HCT116 (cell line): Measurements from ENCODE around the gene SHC4. TPM values are rescaled to one million over a fixed set of nuclear protein-coding genes. Genes with fewer than 3 reads are reported as not detected.
"Not testable (repeated sequence)": the region's sequence is repeated elsewhere in the genome, so short reads cannot be mapped to it uniquely, and the experiment has no call there.

Source experiments
- ATAC-seq: fragments of 200-7000 bp; cut with Tn5 transposase; 2 replicates; pipeline ENCODE4 v1.9.1; 2020; ENCODE audit warnings: mild to moderate bottlenecking, moderate library complexity
- BruUV-seq: library from RNA; stranded (reverse); fragments of 400-500 nt; replicated peaks from 2 replicates; lab custom pipeline; 2021; lab: Mats Ljungman, UMichigan
- CTCF ChIA-PET: fragments of 300-600 bp; sonication (Branson Sonifier 250); formaldehyde crosslinking; loops from one replicate; lab custom pipeline; 2021; ENCODE audit warnings: antibody characterized with exemption; lab: Charles Lee
- POLR2A ChIA-PET: fragments of 300-600, 350-600 bp; sonication (Branson Sonifier 250); formaldehyde crosslinking; loops from one replicate; lab custom pipeline; 2021; ENCODE audit warnings: antibody characterized with exemption; lab: Charles Lee
- RAD21 ChIA-PET, 2 experiments: fragments of 300-600 bp; sonication (Branson Sonifier 250); formaldehyde crosslinking; loops; one replicate each; lab custom pipeline; 2023; ENCODE audit warnings: low total read pairs in 2 of 2; ENCODE audit not compliant: uncharacterized antibody in 2 of 2, unreplicated experiment in 2 of 2, low non-redundant PET in 1 of 2; lab: Charles Lee
- DNase-seq: peaks from one replicate; pipeline ENCODE4 v3.0.0-alpha.2; 2010; ENCODE audit warnings: low read depth, low spot score
- H2AFZ ChIP-seq: fragments of 200-600 bp; shearing (Covaris generic), sonication (generic); 2 replicates; pipeline ENCODE4 v1.6.1; 2017; ENCODE audit warnings: low read depth, mixed run types, mixed read lengths, antibody characterized with exemption, low read length; ENCODE audit not compliant: poor library complexity, severe bottlenecking
- H3K27ac ChIP-seq: 2 replicates; pipeline ENCODE4 v1.5.1; 2012; ENCODE audit warnings: low read depth, low read length
- H3K27me3 ChIP-seq: fragments of 200-600 bp; sonication (generic); 2 replicates; pipeline ENCODE4 v1.6.1; 2016; ENCODE audit warnings: mixed run types, low read length, mixed read lengths; ENCODE audit not compliant: insufficient read depth
- H3K36me3 ChIP-seq, 2 experiments: fragments of 200-500 bp in 1 of 2; fragments of 200-600 bp in 1 of 2; sonication (Bioruptor generic) in 1 of 2; sonication (generic) in 1 of 2; 2 replicates each; pipeline versions ENCODE4 v1.5.1 to v1.6.1; 2014 to 2016; ENCODE audit warnings: low read length in 2 of 2, inconsistent platforms in 1 of 2, mixed read lengths in 1 of 2, mixed run types in 1 of 2; ENCODE audit not compliant: insufficient read depth in 2 of 2, control insufficient read depth in 1 of 2
- H3K4me1 ChIP-seq, 2 experiments: fragments of 200-600 bp in 1 of 2; sonication (generic) in 1 of 2; 2 replicates each; pipeline versions ENCODE4 v1.5.1 to v1.6.1; 2012 to 2017; ENCODE audit warnings: low read length in 2 of 2, inconsistent platforms in 1 of 2, mild to moderate bottlenecking in 1 of 2, mixed read lengths in 1 of 2, mixed run types in 1 of 2, moderate library complexity in 1 of 2; ENCODE audit not compliant: insufficient read depth in 2 of 2, control insufficient read depth in 1 of 2
- H3K4me2 ChIP-seq: fragments of 200-600 bp; sonication (generic); 2 replicates; pipeline ENCODE4 v1.6.1; 2017; ENCODE audit warnings: mixed run types, low read length, mixed read lengths
- H3K4me3 ChIP-seq, 2 experiments: fragments of 200-600 bp in 1 of 2; sonication (generic) in 1 of 2; replicated peaks in 1 of 2; 2 replicates each; pipeline ENCODE4 v1.5.1; 2011 to 2016; ENCODE audit warnings: low read length in 2 of 2, control low read depth in 1 of 2, low read depth in 1 of 2, mild to moderate bottlenecking in 1 of 2, mixed read lengths in 1 of 2, mixed run types in 1 of 2
- H3K79me2 ChIP-seq: fragments of 200-600 bp; sonication (generic); 2 replicates; pipeline ENCODE4 v1.6.1; 2017; ENCODE audit warnings: mild to moderate bottlenecking, mixed run types, low read length, moderate library complexity, mixed read lengths; ENCODE audit not compliant: insufficient read depth
- H3K9ac ChIP-seq: fragments of 200-600 bp; sonication (generic); 2 replicates; pipeline ENCODE4 v1.6.1; 2016; ENCODE audit warnings: low read length, mixed read lengths
- H3K9me2 ChIP-seq: fragments of 200-600 bp; sonication (generic), shearing (Covaris generic); 2 replicates; pipeline ENCODE4 v1.6.1; 2017; ENCODE audit warnings: mixed run types, mild to moderate bottlenecking, moderate library complexity; ENCODE audit not compliant: insufficient read depth
- H3K9me3 ChIP-seq, 2 experiments: fragments of 200-500 bp in 1 of 2; fragments of 200-600 bp in 1 of 2; sonication (Bioruptor generic) in 1 of 2; sonication (generic) in 1 of 2; 2 replicates each; pipeline ENCODE4 v1.6.1; 2014 to 2017; ENCODE audit warnings: low read length in 2 of 2, mixed read lengths in 2 of 2, inconsistent platforms in 1 of 2, low read depth in 1 of 2, mild to moderate bottlenecking in 1 of 2, mixed run types in 1 of 2, moderate library complexity in 1 of 2; ENCODE audit not compliant: control insufficient read depth in 1 of 2, insufficient read depth in 1 of 2
- H4K20me1 ChIP-seq: fragments of 200-600 bp; sonication (generic), shearing (Covaris generic); 2 replicates; pipeline ENCODE4 v1.6.1; 2017; ENCODE audit warnings: mixed run types, mild to moderate bottlenecking, moderate library complexity; ENCODE audit not compliant: insufficient read depth
- ATF3 ChIP-seq: IDR thresholded peaks from 2 replicates; pipeline ENCODE4 v1.6.1; 2012
- CBX3 ChIP-seq: IDR thresholded peaks from 2 replicates; pipeline ENCODE4 v1.6.1; 2012; ENCODE audit warnings: low read depth
- CEBPB ChIP-seq: IDR thresholded peaks from 2 replicates; pipeline ENCODE4 v1.6.1; 2012; ENCODE audit warnings: low read depth
- EZH2 ChIP-seq: fragments of 200-600 bp; sonication (generic); IDR thresholded peaks from 2 replicates; pipeline ENCODE4 v1.6.1; 2017; ENCODE audit warnings: antibody characterized with exemption, mixed run types
- EZH2phosphoT487 ChIP-seq: fragments of 200-600 bp; IDR thresholded peaks from 2 replicates; pipeline ENCODE4 v1.6.1; 2018; ENCODE audit warnings: antibody characterized with exemption, borderline replicate concordance
- FOSL1 ChIP-seq: IDR thresholded peaks from 2 replicates; pipeline ENCODE4 v1.6.1; 2012; ENCODE audit warnings: low read depth
- POLR2A ChIP-seq: IDR thresholded peaks from 2 replicates; pipeline ENCODE4 v1.7.0; 2011; ENCODE audit warnings: borderline replicate concordance; ENCODE audit not compliant: insufficient read depth, insufficient read length; ENCODE audit errors: extremely low read depth
- POLR2AphosphoS5 ChIP-seq: IDR thresholded peaks from 2 replicates; pipeline ENCODE4 v1.6.1; 2011; ENCODE audit warnings: mild to moderate bottlenecking, low read depth, low read length, moderate library complexity
- RAD21 ChIP-seq: IDR thresholded peaks from 2 replicates; pipeline ENCODE4 v1.6.1; 2012; ENCODE audit warnings: low read depth, mild to moderate bottlenecking
- SP1 ChIP-seq: IDR thresholded peaks from 2 replicates; pipeline ENCODE4 v1.6.1; 2012; ENCODE audit warnings: low read depth
- TCF7L2 ChIP-seq: IDR thresholded peaks from 2 replicates; pipeline ENCODE4 v1.7.0; 2011; ENCODE audit warnings: borderline replicate concordance, inconsistent platforms; ENCODE audit not compliant: insufficient read depth, insufficient read length; ENCODE audit errors: extremely low read depth
- YY1 ChIP-seq: IDR thresholded peaks from 2 replicates; pipeline ENCODE4 v1.6.1; 2011; ENCODE audit warnings: low read length, low read depth, moderate library complexity, mild to moderate bottlenecking; ENCODE audit not compliant: insufficient replicate concordance; ENCODE audit errors: extremely low read depth
- ZFX ChIP-seq: fragments of 450-650 bp; IDR thresholded peaks from 2 replicates; pipeline ENCODE4 v1.6.1; 2017
- ZNF274 ChIP-seq: fragments of 200-500 bp; sonication (Bioruptor generic); IDR thresholded peaks from 2 replicates; pipeline ENCODE4 v1.6.1; 2014; ENCODE audit warnings: mild to moderate bottlenecking, low read depth, low read length, inconsistent platforms
- intact Hi-C: fragments of 100-400 bp; cut with micrococcal nuclease; formaldehyde crosslinking; loops from 2 replicates; pipeline ENCODE4 v1.10.0; 2022
- total RNA-seq: library from RNA; stranded (reverse); gene quantifications from one replicate; pipeline ENCODE4 v1.2.1, GENCODE V29; 2021; ENCODE audit not compliant: unreplicated experiment
- TF ChIP-seq, protein P1 (sequence below): IDR thresholded peaks from 2 replicates; pipeline ENCODE4 v1.6.1; 2012
- TF ChIP-seq, protein P2 (sequence below): IDR thresholded peaks from 2 replicates; pipeline ENCODE4 v1.6.1; 2011; ENCODE audit warnings: mild to moderate bottlenecking, low read length, moderate library complexity; ENCODE audit not compliant: insufficient replicate concordance; ENCODE audit errors: extremely low read depth

Gene SHC4
- total RNA-seq, 1 experiment from 2014 or later, result 0.44 TPM

GRCh38 chr15:48909313-48909712, 54.4 kb downstream of the SHC4 start:
- POLR2A ChIA-PET, H4K20me1 ChIP-seq, H3K27me3 ChIP-seq, ATAC-seq, H3K4me2 ChIP-seq, CTCF ChIA-PET, H3K36me3 ChIP-seq, intact Hi-C loops, H3K4me3 ChIP-seq, DNase-seq, RAD21 ChIA-PET, H3K27ac ChIP-seq, H3K79me2 ChIP-seq, H3K9ac ChIP-seq, H2AFZ ChIP-seq, H3K9me2 ChIP-seq, H3K4me1 ChIP-seq, H3K9me3 ChIP-seq, BruUV-seq: not testable (repeated sequence)

- Histone ChIP-seq H3K4me2 (no peak overlapping the region), H2AFZ (no peak overlapping the region), H3K9me2 (no peaks in the 10 kb centered on the region), H3K27ac (no peak overlapping the region), H3K27me3 (no peaks in the 10 kb centered on the region), H3K9ac (no peak overlapping the region), H3K79me2 (no peaks in the 10 kb centered on the region), H3K36me3 (no peaks in the 10 kb centered on the region), H4K20me1 (no peaks in the 10 kb centered on the region), H3K9me3 (no peaks in the 10 kb centered on the region), H3K4me3 (no peak overlapping the region), H3K4me1 (no peaks in the 10 kb centered on the region)
- POLR2A ChIA-PET, result no interaction called here
- RAD21 ChIA-PET, result no interaction called here
- ATAC-seq (no peak), DNase-seq (no peak)
- CTCF ChIA-PET, result interaction anchor here (1.5 kb wide), 1 partner anchor 9 kb away, joined by 3 read pairs; no protein-coding TSS in a partner anchor
- no TSS peak for BruUV-seq
- TF ChIP-seq CBX3 (no peak), POLR2A (no peak), SP1 (no peak), ZNF274 (no peak), ZFX (no peak), EZH2 (no peak), RAD21 (no peak), FOSL1 (no peak), YY1 (no peak), ATF3 (no peak), POLR2AphosphoS5 (no peak), EZH2phosphoT487 (no peak), CEBPB (no peak), TCF7L2 (no peak)
- TF ChIP-seq, protein P1, sequence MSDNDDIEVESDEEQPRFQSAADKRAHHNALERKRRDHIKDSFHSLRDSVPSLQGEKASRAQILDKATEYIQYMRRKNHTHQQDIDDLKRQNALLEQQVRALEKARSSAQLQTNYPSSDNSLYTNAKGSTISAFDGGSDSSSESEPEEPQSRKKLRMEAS, result no peak
- TF ChIP-seq, protein P2, sequence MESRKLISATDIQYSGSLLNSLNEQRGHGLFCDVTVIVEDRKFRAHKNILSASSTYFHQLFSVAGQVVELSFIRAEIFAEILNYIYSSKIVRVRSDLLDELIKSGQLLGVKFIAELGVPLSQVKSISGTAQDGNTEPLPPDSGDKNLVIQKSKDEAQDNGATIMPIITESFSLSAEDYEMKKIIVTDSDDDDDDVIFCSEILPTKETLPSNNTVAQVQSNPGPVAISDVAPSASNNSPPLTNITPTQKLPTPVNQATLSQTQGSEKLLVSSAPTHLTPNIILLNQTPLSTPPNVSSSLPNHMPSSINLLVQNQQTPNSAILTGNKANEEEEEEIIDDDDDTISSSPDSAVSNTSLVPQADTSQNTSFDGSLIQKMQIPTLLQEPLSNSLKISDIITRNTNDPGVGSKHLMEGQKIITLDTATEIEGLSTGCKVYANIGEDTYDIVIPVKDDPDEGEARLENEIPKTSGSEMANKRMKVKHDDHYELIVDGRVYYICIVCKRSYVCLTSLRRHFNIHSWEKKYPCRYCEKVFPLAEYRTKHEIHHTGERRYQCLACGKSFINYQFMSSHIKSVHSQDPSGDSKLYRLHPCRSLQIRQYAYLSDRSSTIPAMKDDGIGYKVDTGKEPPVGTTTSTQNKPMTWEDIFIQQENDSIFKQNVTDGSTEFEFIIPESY, result no peak
- intact Hi-C loops, result no loop called here
Measured at GRCh38 chr15:48905847-48906246, 57.9 kb downstream of the SHC4 start.
